VCaP (cell line): Measurements from ENCODE around the gene EML4.

Source experiments
- H3K27ac ChIP-seq: fragments of 450-650 bp; 2 replicates; pipeline ENCODE4 v1.5.1; 2017
- CTCF ChIP-seq: fragments of 450-650 bp; conservative IDR thresholded peaks from 2 replicates; pipeline ENCODE4 v1.5.1; 2017; ENCODE audit warnings: mild to moderate bottlenecking, moderate library complexity

EML4 gene

GRCh38 chr2:42254186-42254895, 85.2 kb downstream of the EML4 start:
- no peak overlapping the region for H3K27ac ChIP-seq
- TF ChIP-seq CTCF, result no peak

- no peak overlapping the region for H3K27ac ChIP-seq
- no peak for TF ChIP-seq CTCF
Measured at GRCh38 chr2:42256505-42256904, 87.4 kb downstream of the EML4 start.

- TF ChIP-seq CTCF, result no peak
- H3K27ac ChIP-seq, result no peak overlapping the region
Measured at GRCh38 chr2:42261518-42262195, 92.5 kb downstream of the EML4 start.

GRCh38 chr2:42266236-42266635, 97.1 kb downstream of the EML4 start:
- TF ChIP-seq CTCF, result no peak
- H3K27ac ChIP-seq, result no peak overlapping the region

GRCh38 chr2:42267530-42267929, 98.4 kb downstream of the EML4 start:
- no peak overlapping the region for H3K27ac ChIP-seq
- no peak for TF ChIP-seq CTCF

- H3K27ac ChIP-seq, result no peak overlapping the region
Measured at GRCh38 chr2:42268528-42269151, 99.5 kb downstream of the EML4 start.

More at GRCh38 chr2:42268528-42269151, 99.5 kb downstream of the EML4 start:
- TF ChIP-seq CTCF, result no peak
